Measurements from ENCODE around the gene KCNK5.

Gene KCNK5

GRCh38 chr6:39261751-39262150 is 32.5 kb upstream of the KCNK5 start:
- Histone ChIP-seq H3K9me3 (ENCODE audit: control insufficient read depth, low read length) (no peaks in the 10 kb centered on the region), H3K9ac (ENCODE audit: low read length) (no peak overlapping the region), H3K27me3 (ENCODE audit: control insufficient read depth, insufficient read depth, low read length) (no peaks in the 10 kb centered on the region), H3K36me3 (ENCODE audit: control insufficient read depth, insufficient read depth, low read length) (no peaks in the 10 kb centered on the region), H3K4me1 (ENCODE audit: control insufficient read depth, insufficient read depth, low read length) (peaks cover 4% of the 10 kb centered on the region), H3K4me3 (ENCODE audit: low read length) (no peak overlapping the region)

GRCh38 chr6:39260953-39261352 is 31.7 kb upstream of the KCNK5 start:
- no peak overlapping the region for H3K9ac ChIP-seq (ENCODE audit: low read length)

GRCh38 chr6:39260456-39260855 is 31.2 kb upstream of the KCNK5 start:
- Histone ChIP-seq H3K9ac (ENCODE audit: low read length) (no peak overlapping the region), H3K4me3 (ENCODE audit: low read length) (no peak overlapping the region), H3K9me3 (ENCODE audit: control insufficient read depth, low read length) (no peaks in the 10 kb centered on the region), H3K4me1 (ENCODE audit: control insufficient read depth, insufficient read depth, low read length) (peaks cover 4% of the 10 kb centered on the region), H3K36me3 (ENCODE audit: control insufficient read depth, insufficient read depth, low read length) (no peaks in the 10 kb centered on the region), H3K27me3 (ENCODE audit: control insufficient read depth, insufficient read depth, low read length) (no peaks in the 10 kb centered on the region)

More at GRCh38 chr6:39260953-39261352, 31.7 kb upstream of the KCNK5 start:
- Histone ChIP-seq H3K4me1 (ENCODE audit: control insufficient read depth, insufficient read depth, low read length) (peaks cover 4% of the 10 kb centered on the region), H3K36me3 (ENCODE audit: control insufficient read depth, insufficient read depth, low read length) (no peaks in the 10 kb centered on the region), H3K27me3 (ENCODE audit: control insufficient read depth, insufficient read depth, low read length) (no peaks in the 10 kb centered on the region), H3K9me3 (ENCODE audit: control insufficient read depth, low read length) (no peaks in the 10 kb centered on the region), H3K4me3 (ENCODE audit: low read length) (no peak overlapping the region)

GRCh38 chr6:39256294-39256940 is 27.1 kb upstream of the KCNK5 start:
- no peak overlapping the region for H3K4me3 ChIP-seq (ENCODE audit: low read length)
- no peaks in the 10 kb centered on the region for H3K9me3 ChIP-seq (ENCODE audit: control insufficient read depth, low read length)
- H3K36me3 ChIP-seq (ENCODE audit: control insufficient read depth, insufficient read depth, low read length) = no peaks in the 10 kb centered on the region
- no peak overlapping the region for H3K9ac ChIP-seq (ENCODE audit: low read length)
- no peaks in the 10 kb centered on the region for H3K27me3 ChIP-seq (ENCODE audit: control insufficient read depth, insufficient read depth, low read length)
- no peaks in the 10 kb centered on the region for H3K4me1 ChIP-seq (ENCODE audit: control insufficient read depth, insufficient read depth, low read length)

- no peak overlapping the region for H3K4me3 ChIP-seq (ENCODE audit: low read length)
- no peaks in the 10 kb centered on the region for H3K9me3 ChIP-seq (ENCODE audit: control insufficient read depth, low read length)
These were observed 25.8 kb upstream of the KCNK5 start for GRCh38 chr6:39254999-39255535.

GRCh38 chr6:39251406-39251805 is 22.1 kb upstream of the KCNK5 start:
- Histone ChIP-seq H3K9ac (ENCODE audit: low read length) (no peak overlapping the region), H3K4me1 (ENCODE audit: control insufficient read depth, insufficient read depth, low read length) (no peaks in the 10 kb centered on the region), H3K4me3 (ENCODE audit: low read length) (no peak overlapping the region), H3K36me3 (ENCODE audit: control insufficient read depth, insufficient read depth, low read length) (no peaks in the 10 kb centered on the region), H3K9me3 (ENCODE audit: control insufficient read depth, low read length) (no peaks in the 10 kb centered on the region), H3K27me3 (ENCODE audit: control insufficient read depth, insufficient read depth, low read length) (peaks cover 7% of the 10 kb centered on the region)

More at GRCh38 chr6:39254999-39255535, 25.8 kb upstream of the KCNK5 start:
- H3K4me1 ChIP-seq (ENCODE audit: control insufficient read depth, insufficient read depth, low read length) = no peaks in the 10 kb centered on the region
- peaks cover 7% of the 10 kb centered on the region for H3K27me3 ChIP-seq (ENCODE audit: control insufficient read depth, insufficient read depth, low read length)
- H3K9ac ChIP-seq (ENCODE audit: low read length) = no peak overlapping the region
- no peaks in the 10 kb centered on the region for H3K36me3 ChIP-seq (ENCODE audit: control insufficient read depth, insufficient read depth, low read length)

GRCh38 chr6:39250507-39250906 is 21.2 kb upstream of the KCNK5 start:
- Histone ChIP-seq H3K27me3 (ENCODE audit: control insufficient read depth, insufficient read depth, low read length) (peaks cover 7% of the 10 kb centered on the region), H3K9me3 (ENCODE audit: control insufficient read depth, low read length) (no peaks in the 10 kb centered on the region), H3K4me3 (ENCODE audit: low read length) (no peak overlapping the region), H3K4me1 (ENCODE audit: control insufficient read depth, insufficient read depth, low read length) (no peaks in the 10 kb centered on the region), H3K9ac (ENCODE audit: low read length) (no peak overlapping the region), H3K36me3 (ENCODE audit: control insufficient read depth, insufficient read depth, low read length) (no peaks in the 10 kb centered on the region)

- Histone ChIP-seq H3K4me1 (ENCODE audit: control insufficient read depth, insufficient read depth, low read length) (no peaks in the 10 kb centered on the region), H3K27me3 (ENCODE audit: control insufficient read depth, insufficient read depth, low read length) (peaks cover 7% of the 10 kb centered on the region), H3K36me3 (ENCODE audit: control insufficient read depth, insufficient read depth, low read length) (no peaks in the 10 kb centered on the region), H3K9me3 (ENCODE audit: control insufficient read depth, low read length) (no peaks in the 10 kb centered on the region), H3K9ac (ENCODE audit: low read length) (no peak overlapping the region), H3K4me3 (ENCODE audit: low read length) (no peak overlapping the region)
These were observed 20.0 kb upstream of the KCNK5 start for GRCh38 chr6:39249278-39249677.

- Histone ChIP-seq H3K27me3 (ENCODE audit: control insufficient read depth, insufficient read depth, low read length) (peaks cover 7% of the 10 kb centered on the region), H3K36me3 (ENCODE audit: control insufficient read depth, insufficient read depth, low read length) (no peaks in the 10 kb centered on the region), H3K4me3 (ENCODE audit: low read length) (no peak overlapping the region), H3K4me1 (ENCODE audit: control insufficient read depth, insufficient read depth, low read length) (no peaks in the 10 kb centered on the region), H3K9ac (ENCODE audit: low read length) (no peak overlapping the region), H3K9me3 (ENCODE audit: control insufficient read depth, low read length) (no peaks in the 10 kb centered on the region)
These were observed 18.5 kb upstream of the KCNK5 start for GRCh38 chr6:39247667-39248194.

- H3K4me3 ChIP-seq (ENCODE audit: low read length) = no peak overlapping the region
- H3K9ac ChIP-seq (ENCODE audit: low read length) = no peak overlapping the region
- no peaks in the 10 kb centered on the region for H3K4me1 ChIP-seq (ENCODE audit: control insufficient read depth, insufficient read depth, low read length)
- H3K36me3 ChIP-seq (ENCODE audit: control insufficient read depth, insufficient read depth, low read length) = no peaks in the 10 kb centered on the region
- no peaks in the 10 kb centered on the region for H3K27me3 ChIP-seq (ENCODE audit: control insufficient read depth, insufficient read depth, low read length)
- H3K9me3 ChIP-seq (ENCODE audit: control insufficient read depth, low read length) = no peaks in the 10 kb centered on the region
These were observed 14.5 kb upstream of the KCNK5 start for GRCh38 chr6:39243809-39244208.

GRCh38 chr6:39240155-39240757 is 11.0 kb upstream of the KCNK5 start:
- Histone ChIP-seq H3K9ac (ENCODE audit: low read length) (no peak overlapping the region), H3K9me3 (ENCODE audit: control insufficient read depth, low read length) (no peaks in the 10 kb centered on the region), H3K4me3 (ENCODE audit: low read length) (no peak overlapping the region), H3K4me1 (ENCODE audit: control insufficient read depth, insufficient read depth, low read length) (no peaks in the 10 kb centered on the region), H3K27me3 (ENCODE audit: control insufficient read depth, insufficient read depth, low read length) (no peaks in the 10 kb centered on the region), H3K36me3 (ENCODE audit: control insufficient read depth, insufficient read depth, low read length) (no peaks in the 10 kb centered on the region)

- no peaks in the 10 kb centered on the region for H3K9me3 ChIP-seq (ENCODE audit: control insufficient read depth, low read length)
- H3K9ac ChIP-seq (ENCODE audit: low read length) = no peak overlapping the region
- no peaks in the 10 kb centered on the region for H3K27me3 ChIP-seq (ENCODE audit: control insufficient read depth, insufficient read depth, low read length)
- no peak overlapping the region for H3K4me3 ChIP-seq (ENCODE audit: low read length)
- no peaks in the 10 kb centered on the region for H3K36me3 ChIP-seq (ENCODE audit: control insufficient read depth, insufficient read depth, low read length)
- no peaks in the 10 kb centered on the region for H3K4me1 ChIP-seq (ENCODE audit: control insufficient read depth, insufficient read depth, low read length)
These were observed 10.4 kb upstream of the KCNK5 start for GRCh38 chr6:39239527-39240154.
